Kidney (tissue), 14 donors: ENCODE results near the gene TNNC1. TPM values are rescaled to one million over a fixed set of nuclear protein-coding genes. Genes with fewer than 3 reads are reported as not detected.
A peak's percentile ranks its signal among the peaks of the same experiment; 100 is the strongest.

Experiments used
- DNase-seq, 5 donors: peaks; one replicate each; pipeline ENCODE4 v3.0.0-alpha.2; 2013 to 2020
- FAIRE-seq: peaks from 2 replicates; lab custom pipeline; 2012; peaks lifted over from hg19 to GRCh38; lab: Jason Lieb, UNC
- H3K27ac ChIP-seq, 2 donors: one replicate each; pipeline ENCODE4 v1.7.0; 2013; ENCODE audit warnings: low read depth in 2 of 2, low read length in 2 of 2, inconsistent platforms in 1 of 2
- H3K27me3 ChIP-seq: one replicate; pipeline ENCODE4 v1.7.1; 2013; ENCODE audit warnings: low read length, inconsistent platforms; ENCODE audit not compliant: control insufficient read depth, insufficient read depth
- H3K36me3 ChIP-seq, 3 donors: one replicate each; pipeline versions ENCODE4 v1.7.0 to v1.7.1; 2013; ENCODE audit warnings: low read length in 3 of 3, control low read depth in 1 of 3, inconsistent platforms in 1 of 3; ENCODE audit not compliant: insufficient read depth in 3 of 3, control insufficient read depth in 2 of 3
- H3K4me1 ChIP-seq, 3 donors: one replicate each; pipeline versions ENCODE4 v1.7.0 to v1.7.1; 2013; ENCODE audit warnings: low read length in 3 of 3, inconsistent platforms in 1 of 3, low read depth in 1 of 3; ENCODE audit not compliant: control insufficient read depth in 2 of 3, insufficient read depth in 2 of 3
- H3K4me3 ChIP-seq, 3 donors: one replicate each; pipeline versions ENCODE4 v1.7.0 to v1.8.1; 2013; ENCODE audit warnings: low read length in 3 of 3, control low read depth in 1 of 3, inconsistent platforms in 1 of 3
- H3K9ac ChIP-seq, 3 donors: one replicate each; pipeline versions ENCODE4 v1.7.0 to v1.7.1; 2013; ENCODE audit warnings: low read length in 3 of 3, control low read depth in 1 of 3, inconsistent platforms in 1 of 3
- H3K9me3 ChIP-seq, 3 donors: one replicate each; pipeline versions ENCODE4 v1.7.0 to v1.7.1; 2013; ENCODE audit warnings: low read length in 3 of 3, control low read depth in 1 of 3, inconsistent platforms in 1 of 3; ENCODE audit not compliant: control insufficient read depth in 2 of 3, insufficient read depth in 1 of 3
- CTCF ChIP-seq: IDR thresholded peaks from 3 replicates; pipeline ENCODE4 v1.5.1; 2012; ENCODE audit warnings: mild to moderate bottlenecking, moderate library complexity, borderline replicate concordance; ENCODE audit not compliant: insufficient read depth; ENCODE audit errors: extremely low read depth
- intact Hi-C: fragments of 100-400 bp; cut with DNase I; formaldehyde crosslinking; loops from one replicate; pipeline ENCODE4 v1.11.1; 2022
- polyA plus RNA-seq: library from polyadenylated mRNA; stranded (reverse); fragments of 350-450 nt; fragmentation: Illumina TruSeq; extraction: RNeasy Lipid Tissue Mini Kit (QIAGEN cat#74804); gene quantifications from one replicate; pipeline ENCODE4 v1.2.3, GENCODE V29; 2014; ENCODE audit warnings: low read depth, low replicate concordance; ENCODE audit not compliant: insufficient read depth
- total RNA-seq: library from RNA; stranded (reverse); fragmentation: NEBNext Ultra II Directional; extraction: Animal tissue kit (Norgen Biotek cat#: 25700); gene quantifications from one replicate; pipeline ENCODE4 v1.2.1, GENCODE V29; 2021
- donor health status: control.
- donor health status: control.
- donor health status: control.
- donor health status: control.
- donor health status: control.
- donor health status: DM: yes; HTN: yes; CAD: no.
- donor health status: Normal renal cell carcinoma (clear cell type).

The TNNC1 gene
- total and polyA plus RNA-seq, 2 donors from 2014 or later = 2.2 to 86.6 TPM

- no peaks in the 10 kb centered on the region for H3K9me3 ChIP-seq
- FAIRE-seq = no peak
Observed at GRCh38 chr3:52451237-52452083, 2.4 kb downstream of the TNNC1 start.

GRCh38 chr3:52450489-52451236 lies 3.2 kb downstream of the TNNC1 start:
- Histone ChIP-seq H3K4me3 (no peak overlapping the region), H3K27ac (peak overlapping the region; percentile 29 to 56), H3K27me3 (no peaks in the 10 kb centered on the region), H3K4me1 (peaks cover 0 to 28% (median 13%) of the 10 kb centered on the region in 3 donors), H3K9me3 (no peaks in the 10 kb centered on the region), H3K9ac (no peak overlapping the region), H3K36me3 (no peaks in the 10 kb centered on the region)
- no peak for FAIRE-seq
- no peak for TF ChIP-seq CTCF
- intact Hi-C loops = no loop called here
- peak in 1 of 5 donors; percentile 72 for DNase-seq

More at GRCh38 chr3:52451237-52452083, 2.4 kb downstream of the TNNC1 start:
- Histone ChIP-seq H3K4me3 (no peak overlapping the region), H3K36me3 (no peaks in the 10 kb centered on the region), H3K4me1 (peaks cover 0 to 33% (median 14%) of the 10 kb centered on the region in 3 donors), H3K27me3 (no peaks in the 10 kb centered on the region), H3K27ac (no peak overlapping the region), H3K9ac (no peak overlapping the region)
- intact Hi-C loops = no loop called here
- TF ChIP-seq CTCF = no peak
- DNase-seq = no peak

GRCh38 chr3:52447512-52448355 lies 6.1 kb downstream of the TNNC1 start:
- no peaks in the 10 kb centered on the region for H3K36me3 ChIP-seq
- intact Hi-C loops = no loop called here
- H3K27me3 ChIP-seq = no peaks in the 10 kb centered on the region
- H3K4me1 ChIP-seq = peaks cover 0 to 25% (median 5%) of the 10 kb centered on the region in 3 donors
- no peak overlapping the region for H3K9ac ChIP-seq
- DNase-seq = peak in 1 of 5 donors; percentile 41
- H3K27ac ChIP-seq = no peak overlapping the region
- TF ChIP-seq CTCF = no peak
- H3K9me3 ChIP-seq = no peaks in the 10 kb centered on the region
- H3K4me3 ChIP-seq = no peak overlapping the region
- FAIRE-seq = no peak
